ENCODE data around the gene VTI1A. TPM values are rescaled to one million over a fixed set of nuclear protein-coding genes. Genes with fewer than 3 reads are reported as not detected.

VTI1A gene
- total and polyA plus RNA-seq, 2 of the 4 experiments (the other 2 are of a cell fraction) = 9.7 to 24.9 TPM

DNA sequence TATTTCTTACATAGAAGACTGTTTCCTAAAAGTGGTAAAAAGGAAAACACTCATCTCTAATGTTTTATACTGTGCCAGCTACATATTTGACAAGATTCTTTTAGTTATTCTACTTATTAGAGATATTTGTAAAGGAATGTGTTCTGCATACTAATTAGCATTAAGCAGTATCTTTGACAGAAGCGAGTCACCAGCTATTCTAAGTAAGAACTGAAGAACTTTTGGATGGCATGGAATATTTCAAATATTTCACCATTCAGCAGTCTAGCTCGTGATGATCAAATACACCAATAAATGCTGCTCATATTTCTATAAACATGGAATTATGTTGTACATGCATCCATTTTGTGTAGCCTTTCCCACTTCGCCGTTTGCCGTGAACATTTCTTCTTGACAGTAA is 261.4 kb downstream of the VTI1A start:
- no peaks in the 10 kb centered on the region for H3K27me3 ChIP-seq (ENCODE audit: control insufficient read depth, insufficient read depth, low read length)
- ATAC-seq (ENCODE audit: low read depth) = no peak
- H3K56ac ChIP-seq (ENCODE audit: extremely low read depth, insufficient read depth, low read length) = no peak overlapping the region
- H3K36me3 ChIP-seq (ENCODE audit: control insufficient read depth, insufficient read depth, low read length) = no peaks in the 10 kb centered on the region
- dilution Hi-C loops (cut with HindIII; ENCODE audit: low sequenced_read_pairs, unreplicated experiment) (no loop called here), intact Hi-C loops (cut with micrococcal nuclease) (no loop called here), in situ Hi-C loops (cut with MboI; ENCODE audit: low sequenced_read_pairs) (loop anchor here (25.0 kb wide), 1 partner anchor 679 kb away; no protein-coding TSS in a partner anchor)
- no peak overlapping the region for H2AK5ac ChIP-seq (ENCODE audit: low read depth, low read length)
- no peak overlapping the region for H3K23ac ChIP-seq (ENCODE audit: low read depth, low read length)
- no peak overlapping the region for H2BK5ac ChIP-seq (ENCODE audit: low read depth, low read length, poor library complexity, severe bottlenecking)
- H2AK9ac ChIP-seq (replicated peaks; ENCODE audit: low read depth, low read length, poor library complexity) = no peak overlapping the region
- no peak overlapping the region for H3K4me3 ChIP-seq (ENCODE audit: insufficient read depth, low read depth, low read length)
- H4K91ac ChIP-seq (ENCODE audit: insufficient read depth, low read depth, low read length) = no peak overlapping the region
- no peak overlapping the region for H2BK120ac ChIP-seq (ENCODE audit: low read depth, low read length)
- no peak overlapping the region for H4K5ac ChIP-seq (ENCODE audit: low read depth, low read length)
- no peak for DNase-seq
- H4K8ac ChIP-seq (ENCODE audit: low read depth in 2 of 2, low read length in 2 of 2) = no peak overlapping the region
- TF ChIP-seq NFE2L2 (IDR thresholded peaks at IDR 0.05; ENCODE audit: low read depth, low read length) (no peak), RAD21 (IDR thresholded peaks at IDR 0.05; ENCODE audit: low read length) (no peak), SMC3 (IDR thresholded peaks at IDR 0.05; ENCODE audit: low read depth, low read length) (no peak), POLR2A (IDR thresholded peaks at IDR 0.05; ENCODE audit: low read depth, low read length) (no peak), MXI1 (IDR thresholded peaks at IDR 0.05; ENCODE audit: borderline replicate concordance, low read depth, low read length) (no peak)
- TF ChIP-seq, protein P1, sequence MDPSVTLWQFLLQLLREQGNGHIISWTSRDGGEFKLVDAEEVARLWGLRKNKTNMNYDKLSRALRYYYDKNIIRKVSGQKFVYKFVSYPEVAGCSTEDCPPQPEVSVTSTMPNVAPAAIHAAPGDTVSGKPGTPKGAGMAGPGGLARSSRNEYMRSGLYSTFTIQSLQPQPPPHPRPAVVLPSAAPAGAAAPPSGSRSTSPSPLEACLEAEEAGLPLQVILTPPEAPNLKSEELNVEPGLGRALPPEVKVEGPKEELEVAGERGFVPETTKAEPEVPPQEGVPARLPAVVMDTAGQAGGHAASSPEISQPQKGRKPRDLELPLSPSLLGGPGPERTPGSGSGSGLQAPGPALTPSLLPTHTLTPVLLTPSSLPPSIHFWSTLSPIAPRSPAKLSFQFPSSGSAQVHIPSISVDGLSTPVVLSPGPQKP (IDR thresholded peaks at IDR 0.05; ENCODE audit: borderline replicate concordance, low read depth, low read length) = no peak
- ChIA-PET CTCF (interaction anchor here (0.6 to 0.7 kb wide), 2 partner anchors 12 to 383 kb away, joined by 3 read pairs; no protein-coding TSS in a partner anchor), POLR2A (ENCODE audit: unreplicated experiment) (no interaction called here)
- H4K20me1 ChIP-seq (ENCODE audit: insufficient read depth, low read length) = no peaks in the 10 kb centered on the region
- WGBS, 2 experiments (ENCODE audit: extremely low coverage in 2 of 2, insufficient read length in 1 of 2) = 89% methylated on average over 3 of the region's 5 CpGs; no CpG with 5 or more reads in 1 of the 2 experiments
- H3K9me1 ChIP-seq (ENCODE audit: insufficient read depth, low read length) = no peaks in the 10 kb centered on the region
- no peaks in the 10 kb centered on the region for H3K79me1 ChIP-seq (ENCODE audit: low read depth in 1 of 2, low read length in 2 of 2)
- no peaks in the 10 kb centered on the region for H3K9me3 ChIP-seq (ENCODE audit: control insufficient read depth, insufficient read depth, low read length)
- H3K4ac ChIP-seq (ENCODE audit: low read depth, low read length) = no peak overlapping the region
- no peak overlapping the region for H2AFZ ChIP-seq (replicated peaks; ENCODE audit: low read length, poor library complexity)
- peaks cover 2% of the 10 kb centered on the region; the same call in 1 of the 2 replicates for H3K4me1 ChIP-seq (ENCODE audit: control insufficient read depth, insufficient read depth, low read length)
- H3K9ac ChIP-seq (ENCODE audit: low read depth, low read length) = no peak overlapping the region
- H3K14ac ChIP-seq (replicated peaks; ENCODE audit: low read depth, low read length) = no peak overlapping the region
- H3K4me2 ChIP-seq (ENCODE audit: low read depth, low read length) = no peak overlapping the region
- no peak overlapping the region for H2BK20ac ChIP-seq (ENCODE audit: low read depth, low read length)
- no peak overlapping the region for H3K18ac ChIP-seq (ENCODE audit: low read depth, low read length)
- no peak overlapping the region for H3K27ac ChIP-seq (ENCODE audit: insufficient read depth, low read length)
- H2BK15ac ChIP-seq (ENCODE audit: low read depth, low read length) = no peak overlapping the region
- BruUV-seq (replicated peaks) = no TSS peak

Data from IMR-90 (cell line).